Pulmonary artery endothelial cell (primary cell): Measurements from ENCODE around the gene DHX35. TPM values are rescaled to one million over a fixed set of nuclear protein-coding genes. Genes with fewer than 3 reads are reported as not detected.
A peak's percentile ranks its signal among the peaks of the same experiment; 100 is the strongest.

Experiments used
- DNase-seq: peaks from one replicate; pipeline ENCODE4 v3.0.0-alpha.2; 2011; ENCODE audit warnings: low read depth, low spot score
- total RNA-seq: library from RNA; depleted of rRNA; stranded (reverse); fragments of >200 nt; gene quantifications from 2 replicates; pipeline ENCODE4 v1.2.3, GENCODE V29; 2014

DHX35 gene
- total RNA-seq, 1 donor from 2014 or later: 12.1 TPM

DNA sequence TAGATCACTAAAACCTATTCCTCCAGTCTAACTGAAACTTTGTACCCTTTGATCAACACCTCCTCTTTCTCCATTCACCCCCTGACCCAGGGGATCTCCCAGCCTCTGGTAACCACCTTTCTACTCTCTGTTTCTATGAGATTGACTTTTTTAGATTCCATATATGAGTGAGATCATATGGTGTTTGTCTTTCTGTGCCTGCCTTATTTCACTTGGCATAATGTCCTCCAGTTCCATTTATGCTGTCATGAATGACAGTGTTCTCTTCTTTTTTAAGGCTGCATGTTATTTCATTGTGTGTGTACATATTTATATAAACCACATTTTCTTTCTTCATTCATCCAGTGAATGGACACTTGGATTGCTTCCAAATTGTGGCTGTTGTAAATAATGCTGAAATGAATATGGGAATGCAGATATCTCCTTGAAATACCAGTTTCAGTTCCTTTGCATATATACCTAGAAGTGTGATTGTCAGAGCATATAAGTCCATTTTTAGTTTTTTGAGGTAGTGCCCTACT is 57.7 kb downstream of the DHX35 start:
- DNase-seq: no peak

DNA sequence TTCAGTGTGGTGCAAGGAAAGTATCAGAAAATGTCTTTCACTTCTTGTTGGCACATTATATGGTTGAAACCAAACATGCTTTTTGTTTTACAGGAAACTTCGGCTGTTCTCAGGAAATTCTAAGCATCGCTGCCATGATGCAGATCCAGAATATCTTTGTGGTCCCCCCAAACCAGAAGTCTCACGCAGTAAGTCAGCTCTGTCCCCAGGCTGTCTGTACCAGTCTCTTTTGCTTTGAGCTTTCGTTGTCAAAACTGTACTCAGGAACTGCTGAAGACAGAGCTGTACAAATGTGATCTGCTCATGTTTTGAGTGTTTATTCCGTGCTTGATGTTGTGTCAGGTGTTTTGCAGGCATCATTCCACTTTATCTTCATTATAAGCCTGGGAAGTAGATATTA is 59.6 kb downstream of the DHX35 start:
- no peak for DNase-seq

- no peak for DNase-seq
Measured at GRCh38 chr20:39025883-39026282, 63.7 kb downstream of the DHX35 start.

GRCh38 chr20:39029364-39029763 is 67.2 kb downstream of the DHX35 start:
- DNase-seq: no peak

DNA sequence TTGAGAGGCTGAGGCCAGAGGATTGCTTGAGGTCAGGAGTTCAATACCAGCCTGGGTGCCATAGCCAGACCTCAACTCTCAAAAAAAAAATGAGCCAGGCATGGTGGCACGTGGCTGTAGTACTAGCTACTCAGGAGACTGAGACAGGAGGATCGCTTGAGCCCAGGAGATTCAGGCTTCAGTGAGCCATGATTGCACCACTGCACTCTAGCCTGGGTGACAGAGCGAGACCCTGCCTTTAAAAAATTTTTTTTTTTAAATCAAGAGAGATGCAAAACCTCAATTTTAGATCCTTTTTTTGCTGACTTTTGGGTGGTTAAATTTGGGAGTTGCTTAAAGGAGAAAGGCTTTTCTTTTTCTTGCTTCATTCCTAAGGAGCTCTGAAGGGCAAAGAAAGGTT is 70.9 kb downstream of the DHX35 start:
- DNase-seq: no peak

DNA sequence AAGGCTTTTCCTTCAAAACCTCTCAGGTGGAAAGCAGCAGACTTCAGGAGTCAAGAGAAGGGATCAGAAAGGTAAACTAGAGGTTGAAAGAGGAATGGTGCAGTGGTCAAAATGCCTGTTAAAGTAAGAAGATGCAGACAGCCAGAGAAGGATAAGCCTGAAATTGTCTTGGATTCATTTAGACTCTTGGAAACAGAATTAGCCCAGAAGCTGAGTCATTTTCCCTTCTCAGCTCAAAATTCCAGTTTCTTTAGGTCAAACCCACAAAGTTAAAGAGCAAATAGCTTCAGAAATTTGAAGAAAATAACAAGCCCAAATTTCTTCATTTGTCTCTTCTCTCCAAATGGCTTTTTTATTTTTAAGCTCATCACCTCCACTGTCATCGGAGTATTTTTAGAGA is 73.9 kb downstream of the DHX35 start:
- DNase-seq: no peak

- DNase-seq: no peak
Measured at GRCh38 chr20:39036851-39037250, 74.7 kb downstream of the DHX35 start.

GRCh38 chr20:39038047-39038446 is 75.9 kb downstream of the DHX35 start:
- no peak for DNase-seq

GRCh38 chr20:39038495-39038894 is 76.4 kb downstream of the DHX35 start:
- no peak for DNase-seq

DNA sequence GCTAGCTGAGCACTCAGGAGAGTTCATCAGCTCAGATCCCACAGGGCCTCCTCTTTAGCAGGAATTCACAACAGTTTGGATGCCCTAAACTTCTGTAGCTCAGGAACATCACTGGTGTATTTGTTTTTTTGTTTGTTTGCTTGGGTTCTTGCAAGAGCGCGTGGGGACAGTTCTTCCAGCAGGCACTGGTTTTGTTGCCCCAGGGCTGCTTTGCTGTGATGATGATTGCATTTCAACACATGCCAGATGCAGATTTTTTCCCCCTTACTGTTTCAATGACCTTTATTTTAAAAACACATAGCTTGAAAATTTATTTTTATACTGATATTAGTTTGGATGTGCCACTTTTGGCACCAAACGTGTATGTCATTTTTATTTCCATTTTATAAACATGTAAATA is 77.1 kb downstream of the DHX35 start:
- no peak for DNase-seq

GRCh38 chr20:39040116-39040515 is 78.0 kb downstream of the DHX35 start:
- no peak for DNase-seq

- DNase-seq: no peak
Measured at GRCh38 chr20:39041067-39041466, 78.9 kb downstream of the DHX35 start.

- DNase-seq: no peak
Measured at GRCh38 chr20:39042279-39043150, 80.4 kb downstream of the DHX35 start.

DNA sequence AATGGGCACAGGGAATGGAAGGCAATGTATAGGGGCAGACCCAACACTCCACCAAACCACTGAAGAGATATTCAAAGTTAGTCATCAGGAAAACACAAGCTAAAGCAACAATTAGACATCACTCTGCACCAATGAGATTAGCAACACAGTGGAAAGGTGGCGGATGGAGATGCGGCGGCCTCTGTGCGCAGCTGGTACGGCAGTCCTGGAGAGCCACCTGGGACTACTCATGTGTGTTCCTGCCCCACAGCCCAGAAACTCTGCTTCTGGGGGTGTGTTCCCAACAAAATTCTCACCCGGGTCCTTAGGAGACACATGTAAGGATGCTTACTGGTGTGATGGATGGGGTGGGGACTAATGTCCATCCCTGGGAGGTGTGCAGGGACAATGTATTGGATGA is 82.4 kb downstream of the DHX35 start:
- DNase-seq: no peak

- DNase-seq: no peak
Measured at GRCh38 chr20:39045676-39046075, 83.5 kb downstream of the DHX35 start.

GRCh38 chr20:39047417-39047985 is 85.4 kb downstream of the DHX35 start:
- no peak for DNase-seq

- peak; percentile 33 for DNase-seq
Measured at GRCh38 chr20:39048000-39048696, 86.0 kb downstream of the DHX35 start.

DNA sequence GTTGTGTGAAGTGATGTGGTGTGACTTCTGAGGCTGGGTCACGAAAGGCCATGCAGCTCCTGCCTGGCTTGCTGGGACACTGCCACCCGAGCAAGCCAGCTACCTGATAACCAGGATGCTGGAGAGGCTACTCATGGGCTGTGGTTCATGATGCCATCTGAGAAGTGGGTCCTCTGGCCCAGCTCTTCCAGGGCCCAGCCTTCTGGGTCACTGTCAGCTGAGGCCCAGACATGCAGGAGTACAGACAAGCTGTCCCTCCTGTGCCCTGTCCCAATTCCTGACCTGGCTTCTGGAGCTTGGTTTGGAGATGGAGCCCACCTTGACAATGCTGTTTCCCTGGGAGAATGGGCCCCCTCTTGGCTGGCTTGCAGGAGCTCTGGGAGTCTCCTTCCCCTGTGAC is 87.0 kb downstream of the DHX35 start:
- no peak for DNase-seq

DNA sequence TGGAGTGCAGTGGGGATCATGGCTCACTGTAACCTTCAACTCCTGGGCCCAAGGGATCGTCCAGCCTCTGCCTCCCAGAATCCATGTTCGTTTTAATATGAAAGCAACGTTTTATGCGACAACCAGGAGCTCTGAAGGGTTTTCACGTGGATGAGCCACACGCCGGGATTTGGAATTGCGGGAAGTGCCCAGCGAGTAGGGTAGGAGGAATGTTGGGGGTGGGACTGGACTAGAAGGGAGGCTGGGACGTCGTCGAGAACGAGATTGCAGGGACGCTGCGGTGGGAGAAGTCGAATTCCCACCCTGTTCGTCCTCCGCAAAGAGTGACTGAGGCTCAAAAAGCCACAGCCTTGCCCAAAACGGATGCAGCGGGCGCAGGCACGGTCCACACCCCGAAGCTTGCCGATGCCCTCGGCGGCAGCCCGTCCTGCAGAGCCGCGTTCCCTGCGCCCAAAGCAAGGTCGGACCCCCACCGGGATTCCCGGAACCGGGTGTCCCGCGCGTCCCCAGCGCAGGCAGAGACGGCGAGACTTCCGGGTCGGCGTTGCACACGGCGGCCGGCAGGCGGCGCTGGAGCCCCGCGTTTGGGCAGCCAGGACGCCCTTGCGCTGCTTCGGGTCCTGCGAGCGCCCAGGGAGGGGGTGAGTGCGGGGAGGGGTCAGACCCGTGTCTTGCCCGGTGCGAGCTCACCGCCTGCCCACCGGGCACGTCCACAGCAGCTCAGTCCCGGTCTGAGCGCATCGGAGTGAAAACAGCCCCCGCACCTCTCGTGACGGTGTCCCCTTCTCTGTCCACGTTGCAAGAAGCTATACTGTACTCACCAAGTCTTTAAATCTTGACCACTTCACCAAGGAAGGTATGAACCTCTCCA is 87.8 kb downstream of the DHX35 start:
- no peak for DNase-seq

DNA sequence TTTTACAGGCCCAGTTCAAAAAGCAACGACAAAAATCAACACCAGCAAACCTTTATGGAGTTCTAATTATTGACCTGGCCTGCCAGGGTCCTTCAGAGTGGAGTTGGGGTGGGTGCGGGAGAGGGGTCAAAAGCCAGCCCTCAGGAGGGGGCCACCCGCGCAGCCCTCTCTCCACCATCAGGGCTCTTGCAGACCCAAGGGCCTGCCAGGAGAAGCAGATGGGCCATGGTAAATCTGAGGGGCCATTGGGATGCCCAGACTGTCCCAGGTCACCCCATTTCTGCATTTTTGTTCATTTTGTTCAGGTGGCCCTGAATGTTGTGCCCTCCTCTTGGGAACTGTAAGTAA is 88.4 kb downstream of the DHX35 start:
- no peak for DNase-seq

DNA sequence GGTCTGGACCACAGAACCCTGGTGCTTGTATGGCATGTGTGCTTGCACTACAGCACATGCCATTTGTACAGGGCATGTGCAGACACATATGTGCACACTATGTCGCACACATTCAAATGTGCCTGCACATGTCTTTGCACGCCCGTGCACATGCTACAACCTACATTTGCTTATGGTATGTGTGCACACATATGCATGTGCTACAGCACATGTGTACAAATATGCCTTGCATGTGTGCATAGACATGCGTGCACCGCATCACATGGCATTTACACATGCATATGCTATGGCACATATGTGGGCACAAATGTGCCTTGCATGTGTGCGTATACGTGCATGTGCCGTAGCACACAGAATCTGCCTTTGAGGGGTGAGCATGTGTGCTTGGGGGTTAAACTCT is 90.5 kb downstream of the DHX35 start:
- no peak for DNase-seq
